ENCODE measurements around the gene TRIO. TPM values are rescaled to one million over a fixed set of nuclear protein-coding genes. Genes with fewer than 3 reads are reported as not detected.

Gene TRIO
- total and polyA plus RNA-seq, 2 donors = 35.8 to 233 TPM

- Histone ChIP-seq H3K4me3 (ENCODE audit: low read depth, low read length) (no peak overlapping the region), H3K27ac (ENCODE audit: low read depth) (no peak overlapping the region), H3K36me3 (ENCODE audit: insufficient read depth) (no peaks in the 10 kb centered on the region), H3K4me1 (ENCODE audit: insufficient read depth) (no peaks in the 10 kb centered on the region)
- WGBS = 94% methylated on average over 3 of the region's 3 CpGs
- no peak for DNase-seq (ENCODE audit: extremely low spot score)
Measured at GRCh38 chr5:14236757-14237156, 93.6 kb downstream of the TRIO start.

GRCh38 chr5:14237317-14238086 is 94.4 kb downstream of the TRIO start:
- Histone ChIP-seq H3K36me3 (ENCODE audit: insufficient read depth) (no peaks in the 10 kb centered on the region), H3K4me1 (ENCODE audit: insufficient read depth) (no peaks in the 10 kb centered on the region), H3K4me3 (ENCODE audit: low read depth, low read length) (no peak overlapping the region), H3K27ac (ENCODE audit: low read depth) (no peak overlapping the region)
- DNase-seq (ENCODE audit: extremely low spot score) = no peak
- WGBS = 93% methylated on average over 12 of the region's 12 CpGs

- Histone ChIP-seq H3K27ac (ENCODE audit: low read depth) (no peak overlapping the region), H3K4me1 (ENCODE audit: insufficient read depth) (no peaks in the 10 kb centered on the region), H3K36me3 (ENCODE audit: insufficient read depth) (no peaks in the 10 kb centered on the region), H3K4me3 (ENCODE audit: low read depth, low read length) (no peak overlapping the region)
- 65% methylated on average over 6 of the region's 6 CpGs for WGBS
- no peak for DNase-seq (ENCODE audit: extremely low spot score)
Measured at GRCh38 chr5:14238272-14238671, 95.1 kb downstream of the TRIO start.

GRCh38 chr5:14239404-14239803 is 96.3 kb downstream of the TRIO start:
- Histone ChIP-seq H3K36me3 (ENCODE audit: insufficient read depth) (no peaks in the 10 kb centered on the region), H3K4me1 (ENCODE audit: insufficient read depth) (no peaks in the 10 kb centered on the region), H3K4me3 (ENCODE audit: low read depth, low read length) (no peak overlapping the region), H3K27ac (ENCODE audit: low read depth) (peak overlapping the region; percentile 18)
- WGBS = 77% methylated on average over 8 of the region's 8 CpGs
- DNase-seq (ENCODE audit: extremely low spot score) = no peak

GRCh38 chr5:14239951-14240350 is 96.8 kb downstream of the TRIO start:
- WGBS = 47% methylated on average over 2 of the region's 2 CpGs
- peak overlapping the region; percentile 57 for H3K27ac ChIP-seq (ENCODE audit: low read depth)
- H3K4me3 ChIP-seq (ENCODE audit: low read depth, low read length) = no peak overlapping the region
- no peaks in the 10 kb centered on the region for H3K36me3 ChIP-seq (ENCODE audit: insufficient read depth)
- no peaks in the 10 kb centered on the region for H3K4me1 ChIP-seq (ENCODE audit: insufficient read depth)
- no peak for DNase-seq (ENCODE audit: extremely low spot score)

- 54% methylated on average over 2 of the region's 2 CpGs for WGBS
- H3K27ac ChIP-seq (ENCODE audit: low read depth) = peak overlapping the region; percentile 57
- no peak overlapping the region for H3K4me3 ChIP-seq (ENCODE audit: low read depth, low read length)
- no peaks in the 10 kb centered on the region for H3K36me3 ChIP-seq (ENCODE audit: insufficient read depth)
- no peaks in the 10 kb centered on the region for H3K4me1 ChIP-seq (ENCODE audit: insufficient read depth)
- no peak for DNase-seq (ENCODE audit: extremely low spot score)
Measured at GRCh38 chr5:14240359-14240758, 97.2 kb downstream of the TRIO start.

GRCh38 chr5:14241141-14241540 is 98.0 kb downstream of the TRIO start:
- Histone ChIP-seq H3K36me3 (ENCODE audit: insufficient read depth) (no peaks in the 10 kb centered on the region), H3K27ac (ENCODE audit: low read depth) (no peak overlapping the region), H3K4me3 (ENCODE audit: low read depth, low read length) (no peak overlapping the region), H3K4me1 (ENCODE audit: insufficient read depth) (no peaks in the 10 kb centered on the region)
- no peak for DNase-seq (ENCODE audit: extremely low spot score)
- WGBS = 23% methylated on average over 1 of the region's 1 CpG

- Histone ChIP-seq H3K27ac (ENCODE audit: low read depth) (no peak overlapping the region), H3K4me1 (ENCODE audit: insufficient read depth) (no peaks in the 10 kb centered on the region), H3K36me3 (ENCODE audit: insufficient read depth) (no peaks in the 10 kb centered on the region), H3K4me3 (ENCODE audit: low read depth, low read length) (no peak overlapping the region)
- WGBS = 97% methylated on average over 6 of the region's 6 CpGs
- DNase-seq (ENCODE audit: extremely low spot score) = no peak
Measured at GRCh38 chr5:14242447-14242846, 99.3 kb downstream of the TRIO start.

GRCh38 chr5:14242871-14243383 is 99.8 kb downstream of the TRIO start:
- Histone ChIP-seq H3K4me3 (ENCODE audit: low read depth, low read length) (no peak overlapping the region), H3K36me3 (ENCODE audit: insufficient read depth) (no peaks in the 10 kb centered on the region), H3K27ac (ENCODE audit: low read depth) (no peak overlapping the region), H3K4me1 (ENCODE audit: insufficient read depth) (no peaks in the 10 kb centered on the region)
- no peak for DNase-seq (ENCODE audit: extremely low spot score)
- 89% methylated on average over 7 of the region's 7 CpGs for WGBS

- Histone ChIP-seq H3K27ac (ENCODE audit: low read depth) (no peak overlapping the region), H3K36me3 (ENCODE audit: insufficient read depth) (no peaks in the 10 kb centered on the region), H3K4me3 (ENCODE audit: low read depth, low read length) (no peak overlapping the region), H3K4me1 (ENCODE audit: insufficient read depth) (no peaks in the 10 kb centered on the region)
- WGBS = 93% methylated on average over 5 of the region's 5 CpGs
- DNase-seq (ENCODE audit: extremely low spot score) = no peak
Measured at GRCh38 chr5:14243766-14244165, 100.6 kb downstream of the TRIO start.

GRCh38 chr5:14244721-14245120 is 101.6 kb downstream of the TRIO start:
- H3K27ac ChIP-seq (ENCODE audit: low read depth) = no peak overlapping the region
- WGBS = 92% methylated on average over 6 of the region's 6 CpGs
- H3K4me3 ChIP-seq (ENCODE audit: low read depth, low read length) = no peak overlapping the region
- no peaks in the 10 kb centered on the region for H3K4me1 ChIP-seq (ENCODE audit: insufficient read depth)
- no peak for DNase-seq (ENCODE audit: extremely low spot score)
- no peaks in the 10 kb centered on the region for H3K36me3 ChIP-seq (ENCODE audit: insufficient read depth)

- no peak for DNase-seq (ENCODE audit: extremely low spot score)
- Histone ChIP-seq H3K4me1 (ENCODE audit: insufficient read depth) (no peaks in the 10 kb centered on the region), H3K36me3 (ENCODE audit: insufficient read depth) (no peaks in the 10 kb centered on the region), H3K27ac (ENCODE audit: low read depth) (no peak overlapping the region), H3K4me3 (ENCODE audit: low read depth, low read length) (no peak overlapping the region)
- 85% methylated on average over 13 of the region's 13 CpGs for WGBS
Measured at GRCh38 chr5:14245132-14245925, 102.2 kb downstream of the TRIO start.

GRCh38 chr5:14246350-14247053 is 103.4 kb downstream of the TRIO start:
- no peaks in the 10 kb centered on the region for H3K4me1 ChIP-seq (ENCODE audit: insufficient read depth)
- no peak overlapping the region for H3K27ac ChIP-seq (ENCODE audit: low read depth)
- H3K36me3 ChIP-seq (ENCODE audit: insufficient read depth) = no peaks in the 10 kb centered on the region
- WGBS = 89% methylated on average over 9 of the region's 9 CpGs
- H3K4me3 ChIP-seq (ENCODE audit: low read depth, low read length) = no peak overlapping the region
- DNase-seq (ENCODE audit: extremely low spot score) = no peak

Data from urinary bladder (tissue), 4 donors.